ENCODE data around the gene ESYT2. TPM values are rescaled to one million over a fixed set of nuclear protein-coding genes. Genes with fewer than 3 reads are reported as not detected.

The ESYT2 gene
- total and polyA plus RNA-seq, 4 donors, result 4.9 to 31.7 (median 17.2) TPM

DNA sequence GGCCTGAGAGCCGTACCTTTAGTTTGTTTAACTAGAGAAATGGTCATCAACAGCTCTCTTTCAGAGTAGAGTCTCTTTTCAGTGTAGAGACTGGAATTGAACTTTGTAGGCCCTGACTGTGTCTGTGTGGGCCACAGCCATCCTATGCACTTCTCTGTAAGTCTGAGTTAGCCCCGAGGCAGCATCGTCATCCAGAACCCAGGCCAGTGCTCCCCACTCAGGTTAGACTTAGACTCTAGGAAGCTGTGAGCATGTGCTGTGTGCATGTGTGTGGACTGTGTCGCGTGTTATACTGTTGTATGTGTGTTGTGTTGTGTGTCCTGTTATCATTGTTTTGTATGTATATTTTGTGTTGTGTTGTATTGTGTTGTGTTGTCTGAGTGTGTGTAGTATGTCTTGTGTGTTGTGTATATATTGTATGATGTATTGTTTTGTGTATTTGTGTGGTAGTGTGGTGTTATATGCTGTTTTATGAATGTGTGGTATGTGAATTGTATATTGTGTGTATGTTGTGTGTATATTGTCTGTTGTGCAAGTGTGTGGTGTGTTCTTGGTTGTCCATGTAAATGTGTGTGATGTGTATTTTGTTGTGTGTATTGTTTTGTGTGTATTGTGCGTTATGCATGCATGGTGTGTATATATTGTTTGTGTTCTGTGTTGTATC is 106.6 kb downstream of the ESYT2 start (continued):
- TF ChIP-seq, protein P1, sequence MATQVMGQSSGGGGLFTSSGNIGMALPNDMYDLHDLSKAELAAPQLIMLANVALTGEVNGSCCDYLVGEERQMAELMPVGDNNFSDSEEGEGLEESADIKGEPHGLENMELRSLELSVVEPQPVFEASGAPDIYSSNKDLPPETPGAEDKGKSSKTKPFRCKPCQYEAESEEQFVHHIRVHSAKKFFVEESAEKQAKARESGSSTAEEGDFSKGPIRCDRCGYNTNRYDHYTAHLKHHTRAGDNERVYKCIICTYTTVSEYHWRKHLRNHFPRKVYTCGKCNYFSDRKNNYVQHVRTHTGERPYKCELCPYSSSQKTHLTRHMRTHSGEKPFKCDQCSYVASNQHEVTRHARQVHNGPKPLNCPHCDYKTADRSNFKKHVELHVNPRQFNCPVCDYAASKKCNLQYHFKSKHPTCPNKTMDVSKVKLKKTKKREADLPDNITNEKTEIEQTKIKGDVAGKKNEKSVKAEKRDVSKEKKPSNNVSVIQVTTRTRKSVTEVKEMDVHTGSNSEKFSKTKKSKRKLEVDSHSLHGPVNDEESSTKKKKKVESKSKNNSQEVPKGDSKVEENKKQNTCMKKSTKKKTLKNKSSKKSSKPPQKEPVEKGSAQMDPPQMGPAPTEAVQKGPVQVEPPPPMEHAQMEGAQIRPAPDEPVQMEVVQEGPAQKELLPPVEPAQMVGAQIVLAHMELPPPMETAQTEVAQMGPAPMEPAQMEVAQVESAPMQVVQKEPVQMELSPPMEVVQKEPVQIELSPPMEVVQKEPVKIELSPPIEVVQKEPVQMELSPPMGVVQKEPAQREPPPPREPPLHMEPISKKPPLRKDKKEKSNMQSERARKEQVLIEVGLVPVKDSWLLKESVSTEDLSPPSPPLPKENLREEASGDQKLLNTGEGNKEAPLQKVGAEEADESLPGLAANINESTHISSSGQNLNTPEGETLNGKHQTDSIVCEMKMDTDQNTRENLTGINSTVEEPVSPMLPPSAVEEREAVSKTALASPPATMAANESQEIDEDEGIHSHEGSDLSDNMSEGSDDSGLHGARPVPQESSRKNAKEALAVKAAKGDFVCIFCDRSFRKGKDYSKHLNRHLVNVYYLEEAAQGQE (IDR thresholded peaks at IDR 0.05), result no peak

DNA sequence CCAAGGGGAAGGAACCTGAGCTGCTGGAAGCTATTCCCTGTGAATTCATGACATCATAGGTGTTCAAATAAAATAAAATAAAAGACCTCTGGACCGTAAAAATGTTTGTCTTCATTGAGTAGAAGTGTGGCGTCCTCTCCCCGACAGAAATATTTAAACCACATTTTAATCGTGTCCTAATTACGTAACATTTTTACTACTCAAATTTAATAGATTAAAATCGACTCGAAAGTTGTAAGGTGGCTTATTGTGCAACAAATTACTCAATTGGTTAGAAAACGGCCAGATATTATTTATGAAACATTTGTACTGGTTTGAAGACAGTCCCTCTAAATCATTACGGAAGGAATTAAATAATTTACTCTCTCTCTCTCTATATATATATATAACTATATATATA is 109.2 kb downstream of the ESYT2 start:
- no peak for DNase-seq (ENCODE audit: low spot score)
- no peak overlapping the region for H3K27ac ChIP-seq (ENCODE audit: low read depth in 1 of 2, low read length in 2 of 2)
- 81% methylated on average over 9 of the region's 9 CpGs for WGBS
- no peak for TF ChIP-seq FOXA1 (IDR thresholded peaks at IDR 0.05)
- TF ChIP-seq, protein P2, sequence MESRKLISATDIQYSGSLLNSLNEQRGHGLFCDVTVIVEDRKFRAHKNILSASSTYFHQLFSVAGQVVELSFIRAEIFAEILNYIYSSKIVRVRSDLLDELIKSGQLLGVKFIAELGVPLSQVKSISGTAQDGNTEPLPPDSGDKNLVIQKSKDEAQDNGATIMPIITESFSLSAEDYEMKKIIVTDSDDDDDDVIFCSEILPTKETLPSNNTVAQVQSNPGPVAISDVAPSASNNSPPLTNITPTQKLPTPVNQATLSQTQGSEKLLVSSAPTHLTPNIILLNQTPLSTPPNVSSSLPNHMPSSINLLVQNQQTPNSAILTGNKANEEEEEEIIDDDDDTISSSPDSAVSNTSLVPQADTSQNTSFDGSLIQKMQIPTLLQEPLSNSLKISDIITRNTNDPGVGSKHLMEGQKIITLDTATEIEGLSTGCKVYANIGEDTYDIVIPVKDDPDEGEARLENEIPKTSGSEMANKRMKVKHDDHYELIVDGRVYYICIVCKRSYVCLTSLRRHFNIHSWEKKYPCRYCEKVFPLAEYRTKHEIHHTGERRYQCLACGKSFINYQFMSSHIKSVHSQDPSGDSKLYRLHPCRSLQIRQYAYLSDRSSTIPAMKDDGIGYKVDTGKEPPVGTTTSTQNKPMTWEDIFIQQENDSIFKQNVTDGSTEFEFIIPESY (IDR thresholded peaks at IDR 0.05), result no peak
- no peak for TF ChIP-seq HNF4A (conservative IDR thresholded peaks at IDR 0.05)
- no peak for TF ChIP-seq NR2F2 (IDR thresholded peaks at IDR 0.05)
- TF ChIP-seq RXRA (IDR thresholded peaks at IDR 0.05), result no peak
- no peak for TF ChIP-seq JUND (IDR thresholded peaks at IDR 0.05)
- TF ChIP-seq RAD21 (IDR thresholded peaks at IDR 0.05), result no peak
- TF ChIP-seq, protein P3, sequence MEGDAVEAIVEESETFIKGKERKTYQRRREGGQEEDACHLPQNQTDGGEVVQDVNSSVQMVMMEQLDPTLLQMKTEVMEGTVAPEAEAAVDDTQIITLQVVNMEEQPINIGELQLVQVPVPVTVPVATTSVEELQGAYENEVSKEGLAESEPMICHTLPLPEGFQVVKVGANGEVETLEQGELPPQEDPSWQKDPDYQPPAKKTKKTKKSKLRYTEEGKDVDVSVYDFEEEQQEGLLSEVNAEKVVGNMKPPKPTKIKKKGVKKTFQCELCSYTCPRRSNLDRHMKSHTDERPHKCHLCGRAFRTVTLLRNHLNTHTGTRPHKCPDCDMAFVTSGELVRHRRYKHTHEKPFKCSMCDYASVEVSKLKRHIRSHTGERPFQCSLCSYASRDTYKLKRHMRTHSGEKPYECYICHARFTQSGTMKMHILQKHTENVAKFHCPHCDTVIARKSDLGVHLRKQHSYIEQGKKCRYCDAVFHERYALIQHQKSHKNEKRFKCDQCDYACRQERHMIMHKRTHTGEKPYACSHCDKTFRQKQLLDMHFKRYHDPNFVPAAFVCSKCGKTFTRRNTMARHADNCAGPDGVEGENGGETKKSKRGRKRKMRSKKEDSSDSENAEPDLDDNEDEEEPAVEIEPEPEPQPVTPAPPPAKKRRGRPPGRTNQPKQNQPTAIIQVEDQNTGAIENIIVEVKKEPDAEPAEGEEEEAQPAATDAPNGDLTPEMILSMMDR (IDR thresholded peaks at IDR 0.05; ENCODE audit: low read depth, low read length, missing input control), result no peak
- TF ChIP-seq YY1 (IDR thresholded peaks at IDR 0.05), result no peak
- TF ChIP-seq EGR1 (IDR thresholded peaks at IDR 0.05; ENCODE audit: low read depth in 2 of 2), result no peak
- no peak for TF ChIP-seq SP1 (IDR thresholded peaks at IDR 0.05)
- H3K4me3 ChIP-seq (ENCODE audit: low read depth in 1 of 3, low read length in 3 of 3), result no peak overlapping the region
- no peaks in the 10 kb centered on the region for H3K36me3 ChIP-seq (ENCODE audit: control insufficient read depth in 4 of 4, insufficient read depth in 3 of 4, low read depth in 1 of 4, low read length in 3 of 4)
- no peaks in the 10 kb centered on the region for H3K9me3 ChIP-seq (ENCODE audit: control insufficient read depth in 4 of 4, low read length in 3 of 4)
- H3K27me3 ChIP-seq (ENCODE audit: control insufficient read depth in 4 of 4, insufficient read depth in 4 of 4, low read length in 3 of 4), result no peaks in the 10 kb centered on the region
- H3K9ac ChIP-seq (ENCODE audit: low read depth in 1 of 2, low read length in 2 of 2), result no peak overlapping the region
- no peaks in the 10 kb centered on the region for H3K4me1 ChIP-seq (ENCODE audit: control insufficient read depth in 4 of 4, insufficient read depth in 4 of 4, low read length in 3 of 4)

DNA sequence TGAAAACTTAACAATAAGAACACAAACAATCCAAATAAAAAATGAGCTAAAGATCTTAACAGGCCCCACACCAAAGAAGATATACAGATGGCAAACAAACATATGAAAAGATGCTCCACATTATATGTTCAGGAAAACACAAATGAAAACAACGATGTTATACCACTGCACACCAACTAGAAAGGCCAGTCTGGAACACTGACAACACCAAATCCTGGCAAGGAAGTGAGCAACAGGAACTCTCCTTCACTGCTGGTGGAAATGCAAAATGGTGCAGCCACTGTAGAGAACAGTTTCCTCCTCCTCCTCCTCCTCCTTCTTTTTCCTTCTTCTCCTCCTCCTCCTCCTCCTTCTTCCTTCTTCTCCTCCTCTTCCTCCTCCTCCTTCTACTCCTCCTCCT is 112.5 kb downstream of the ESYT2 start:
- Histone ChIP-seq H3K9ac (ENCODE audit: low read depth in 1 of 2, low read length in 2 of 2) (no peak overlapping the region), H3K9me3 (ENCODE audit: control insufficient read depth in 4 of 4, low read length in 3 of 4) (no peaks in the 10 kb centered on the region), H3K27me3 (ENCODE audit: control insufficient read depth in 4 of 4, insufficient read depth in 4 of 4, low read length in 3 of 4) (no peaks in the 10 kb centered on the region), H3K36me3 (ENCODE audit: control insufficient read depth in 4 of 4, insufficient read depth in 3 of 4, low read depth in 1 of 4, low read length in 3 of 4) (no peaks in the 10 kb centered on the region), H3K4me1 (ENCODE audit: control insufficient read depth in 4 of 4, insufficient read depth in 4 of 4, low read length in 3 of 4) (no peaks in the 10 kb centered on the region), H3K27ac (ENCODE audit: low read depth in 1 of 2, low read length in 2 of 2) (no peak overlapping the region), H3K4me3 (ENCODE audit: low read depth in 1 of 3, low read length in 3 of 3) (no peak overlapping the region)
- DNase-seq (ENCODE audit: low spot score), result no peak
- WGBS, result 84% methylated on average over 1 of the region's 1 CpG
- TF ChIP-seq NR2F2 (IDR thresholded peaks at IDR 0.05), result no peak
- TF ChIP-seq TAF1 (conservative IDR thresholded peaks at IDR 0.05), result no peak
- TF ChIP-seq EGR1 (IDR thresholded peaks at IDR 0.05; ENCODE audit: low read depth in 2 of 2), result no peak
- TF ChIP-seq YY1 (IDR thresholded peaks at IDR 0.05), result no peak
- TF ChIP-seq, protein P3 (IDR thresholded peaks at IDR 0.05; ENCODE audit: low read depth, low read length, missing input control), result no peak
- TF ChIP-seq, protein P4, sequence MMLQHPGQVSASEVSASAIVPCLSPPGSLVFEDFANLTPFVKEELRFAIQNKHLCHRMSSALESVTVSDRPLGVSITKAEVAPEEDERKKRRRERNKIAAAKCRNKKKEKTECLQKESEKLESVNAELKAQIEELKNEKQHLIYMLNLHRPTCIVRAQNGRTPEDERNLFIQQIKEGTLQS (IDR thresholded peaks at IDR 0.05), result no peak
- no peak for TF ChIP-seq FOXA2 (IDR thresholded peaks at IDR 0.05)
- TF ChIP-seq HNF4G (IDR thresholded peaks at IDR 0.05), result no peak
- no peak for TF ChIP-seq FOXA1 (IDR thresholded peaks at IDR 0.05)
- TF ChIP-seq, protein P1 (IDR thresholded peaks at IDR 0.05), result no peak
